NCI-H128 (cell line): Measurements from ENCODE around the gene DYNC1I1.

Experiments used
- DNase-seq: peaks from one replicate; lab custom pipeline; 2025; ENCODE audit not compliant: unreplicated experiment; lab: John Stamatoyannopoulos, UW

DYNC1I1 gene

DNA sequence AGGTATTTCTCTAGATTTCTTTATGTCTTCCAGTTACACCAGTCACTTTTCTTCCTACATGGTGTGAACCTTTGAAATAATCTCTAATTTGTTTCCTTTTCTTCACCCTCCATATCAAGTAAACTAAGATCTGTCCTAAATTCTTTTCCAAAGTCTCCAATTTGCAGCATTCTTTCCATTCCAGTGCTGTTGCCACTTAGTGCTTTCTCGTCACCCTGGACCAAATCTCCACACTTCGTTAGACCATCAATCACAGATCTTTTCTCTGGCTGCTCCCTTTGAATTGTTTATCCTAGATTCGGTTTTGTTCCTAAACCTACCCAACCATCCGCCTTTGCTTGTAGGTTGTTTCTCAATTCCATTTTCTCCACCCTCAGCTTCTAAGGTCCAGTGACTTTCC, 74.7 kb downstream of the DYNC1I1 start:
- no peak for DNase-seq

DNA sequence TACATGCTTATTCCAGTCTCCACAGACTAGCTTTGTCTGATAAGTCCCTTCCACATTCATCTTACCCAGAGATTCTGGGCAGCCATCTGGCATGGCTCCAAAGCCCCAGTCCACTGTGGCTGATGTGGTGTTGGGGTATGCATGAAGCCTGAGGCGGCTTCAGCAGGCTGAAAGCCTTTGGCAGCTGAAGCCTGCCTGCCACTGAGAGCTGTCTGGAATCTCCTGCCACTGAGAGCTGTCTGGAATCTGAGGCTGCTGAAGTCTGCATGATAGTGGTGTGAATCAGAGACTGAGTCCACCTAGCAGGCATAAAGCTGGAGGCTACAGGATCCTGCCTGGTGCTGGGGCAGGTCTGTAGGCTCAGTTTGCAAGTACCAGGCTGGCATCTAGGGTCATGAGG, 87.1 kb downstream of the DYNC1I1 start:
- no peak for DNase-seq

DNA sequence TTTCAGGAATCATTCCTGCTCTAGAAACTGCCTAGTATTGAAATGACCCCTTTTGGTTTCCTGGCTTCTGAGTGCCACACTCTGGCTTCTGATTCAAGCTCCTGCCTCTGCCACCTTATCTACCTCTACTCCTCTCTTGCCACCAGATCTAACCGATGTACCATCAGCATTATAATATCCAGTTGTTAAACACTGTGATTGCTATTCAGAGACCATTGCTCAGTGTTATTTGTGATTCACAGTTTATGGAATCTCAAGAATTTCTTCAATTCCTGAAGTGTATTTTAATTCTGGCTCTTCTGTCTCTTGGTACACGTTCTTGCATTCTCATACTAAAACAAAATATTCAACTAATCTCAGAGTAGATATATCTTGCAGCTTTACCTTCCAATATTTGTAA, 88.7 kb downstream of the DYNC1I1 start:
- no peak for DNase-seq

DNA sequence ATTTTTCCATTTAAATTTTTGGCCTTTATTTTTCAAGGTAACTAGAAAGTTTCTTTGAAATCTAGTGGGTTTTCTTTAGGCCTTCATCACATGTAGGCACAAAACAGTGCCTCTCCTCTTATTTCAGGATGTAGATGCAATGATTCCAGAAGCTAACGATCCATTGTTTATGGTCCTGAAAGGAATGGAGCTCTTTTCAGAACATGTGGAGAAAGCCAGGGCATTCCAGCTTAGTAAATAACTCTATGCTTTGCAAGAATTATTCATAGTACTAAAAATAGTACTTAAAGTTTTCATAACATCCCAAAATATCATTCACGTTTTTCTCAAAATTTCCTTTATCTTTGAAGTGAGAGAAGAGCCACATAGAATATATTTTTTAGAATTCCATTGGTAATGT, 91.3 kb downstream of the DYNC1I1 start:
- DNase-seq, result no peak

DNA sequence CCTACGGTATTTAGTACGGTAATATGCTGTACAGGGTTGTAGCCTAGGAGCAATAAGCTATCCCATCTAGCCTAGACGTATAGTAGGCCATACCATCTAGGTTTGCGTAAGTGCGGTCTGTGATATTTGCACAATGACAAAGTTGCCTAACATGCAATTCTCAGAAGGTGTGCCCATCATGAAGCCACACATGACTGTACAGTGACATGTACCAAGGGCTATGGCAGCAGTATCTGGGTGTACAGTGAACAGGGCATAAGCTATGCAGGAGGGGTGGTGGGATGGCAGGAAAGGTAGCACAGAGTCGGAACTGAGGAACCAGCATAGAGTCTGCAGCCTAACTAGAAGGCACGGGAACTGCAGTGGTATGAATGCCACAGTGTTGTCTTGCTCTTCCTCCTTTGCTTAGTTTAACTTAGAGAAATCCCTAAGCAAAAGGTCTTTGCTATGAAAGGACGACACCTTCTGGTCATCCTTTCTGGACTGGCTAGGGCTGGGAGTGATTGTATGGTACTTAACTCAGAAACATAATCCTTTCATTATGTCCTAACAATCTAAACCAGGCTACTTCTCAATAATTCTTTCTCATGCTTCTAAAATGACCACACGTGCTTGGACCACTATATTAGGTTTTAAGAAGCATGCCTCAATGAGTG, 93.5 kb downstream of the DYNC1I1 start:
- no peak for DNase-seq

DNA sequence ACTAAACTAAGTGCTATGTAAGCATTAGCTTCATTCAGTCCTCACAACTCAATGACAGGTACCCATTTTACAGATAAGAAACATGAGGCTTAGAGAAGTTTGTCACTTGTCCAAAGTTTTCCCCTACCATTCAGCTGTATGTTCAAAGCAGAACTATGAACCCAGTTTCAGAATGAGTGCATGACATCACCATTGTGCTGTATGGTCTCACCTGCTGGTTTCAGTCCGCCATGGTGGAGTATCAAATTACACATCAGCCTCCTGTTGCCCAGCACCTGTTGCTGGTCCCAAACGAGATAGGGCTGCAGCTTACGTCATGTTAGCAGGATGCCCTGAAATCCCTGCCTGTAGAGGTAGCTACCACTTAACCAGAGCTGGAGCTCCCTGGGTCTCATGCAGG, 95.0 kb downstream of the DYNC1I1 start:
- DNase-seq, result no peak

DNA sequence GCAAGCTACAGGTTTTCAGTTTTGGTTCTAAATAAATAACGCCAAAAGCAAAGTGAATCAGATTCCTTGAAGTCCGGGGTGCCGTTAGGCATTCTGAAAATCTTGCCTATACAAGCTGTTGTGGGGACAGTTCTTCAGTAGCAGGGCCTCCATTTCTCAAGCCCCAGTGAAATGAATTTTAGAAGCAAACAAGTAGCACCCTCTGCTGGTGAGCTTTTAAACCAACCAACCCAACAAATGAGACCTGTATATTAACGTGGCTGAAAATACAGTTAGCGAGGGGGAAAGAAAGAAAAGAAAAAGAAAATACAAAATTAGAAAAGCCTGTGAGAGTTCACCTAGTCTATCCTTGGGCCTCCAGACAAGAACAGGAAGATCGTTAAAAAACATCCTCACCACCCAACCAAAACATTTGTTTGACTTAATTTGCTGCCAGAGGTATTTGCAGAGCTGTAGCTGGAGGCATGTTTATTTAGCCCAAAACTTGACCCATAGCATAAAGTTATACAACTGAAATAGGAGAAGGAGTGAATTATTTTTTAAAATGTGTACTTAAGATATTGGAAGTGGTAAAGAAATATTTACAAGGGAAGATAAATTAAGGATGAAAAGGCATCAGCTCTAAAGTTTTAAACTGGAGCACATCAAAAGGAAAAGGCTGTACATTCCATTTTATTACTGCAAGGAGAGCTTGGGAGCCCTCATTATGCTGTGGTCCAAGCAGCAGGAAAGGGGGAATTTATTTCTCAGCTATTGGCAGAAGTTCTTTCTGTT, 98.9 kb downstream of the DYNC1I1 start:
- DNase-seq, result no peak

DNA sequence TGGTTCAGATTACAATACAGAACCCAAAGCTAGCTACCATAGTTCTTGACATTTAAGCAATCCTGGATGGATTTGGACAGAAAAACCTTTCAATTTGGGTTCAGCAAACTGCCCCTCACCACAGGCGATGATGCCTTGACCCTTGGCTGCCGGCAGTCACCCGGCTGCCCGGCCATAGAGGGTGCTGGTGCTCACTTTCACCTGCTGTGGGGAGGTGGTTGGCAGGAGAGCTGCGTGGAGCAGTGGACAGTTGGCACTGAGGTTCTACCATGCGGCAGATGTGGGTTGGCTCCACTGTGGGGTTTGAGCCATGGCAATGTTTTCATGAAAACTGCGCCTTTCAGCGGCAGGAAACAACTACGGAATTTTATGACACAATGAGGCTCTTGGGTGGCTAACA, 99.5 kb downstream of the DYNC1I1 start:
- no peak for DNase-seq

DNA sequence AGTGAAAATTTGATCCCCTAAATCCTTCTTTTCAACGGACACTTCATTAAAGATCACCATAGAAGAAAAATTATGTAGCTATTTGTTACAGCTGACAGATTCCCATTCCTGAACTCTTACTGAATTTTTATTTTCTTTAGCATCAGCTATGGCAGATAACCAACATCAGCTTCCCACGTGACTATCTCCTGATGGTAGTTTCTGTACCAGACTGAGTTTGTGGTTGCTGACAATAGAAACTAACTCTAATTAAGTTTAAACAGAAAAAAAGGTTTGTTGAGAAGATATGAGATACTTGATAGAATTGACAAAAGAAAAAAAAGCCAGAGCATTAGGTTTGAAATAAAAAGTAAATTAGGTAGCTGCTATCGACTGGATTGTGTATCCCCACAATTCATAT, 101.8 kb downstream of the DYNC1I1 start:
- DNase-seq, result no peak

DNA sequence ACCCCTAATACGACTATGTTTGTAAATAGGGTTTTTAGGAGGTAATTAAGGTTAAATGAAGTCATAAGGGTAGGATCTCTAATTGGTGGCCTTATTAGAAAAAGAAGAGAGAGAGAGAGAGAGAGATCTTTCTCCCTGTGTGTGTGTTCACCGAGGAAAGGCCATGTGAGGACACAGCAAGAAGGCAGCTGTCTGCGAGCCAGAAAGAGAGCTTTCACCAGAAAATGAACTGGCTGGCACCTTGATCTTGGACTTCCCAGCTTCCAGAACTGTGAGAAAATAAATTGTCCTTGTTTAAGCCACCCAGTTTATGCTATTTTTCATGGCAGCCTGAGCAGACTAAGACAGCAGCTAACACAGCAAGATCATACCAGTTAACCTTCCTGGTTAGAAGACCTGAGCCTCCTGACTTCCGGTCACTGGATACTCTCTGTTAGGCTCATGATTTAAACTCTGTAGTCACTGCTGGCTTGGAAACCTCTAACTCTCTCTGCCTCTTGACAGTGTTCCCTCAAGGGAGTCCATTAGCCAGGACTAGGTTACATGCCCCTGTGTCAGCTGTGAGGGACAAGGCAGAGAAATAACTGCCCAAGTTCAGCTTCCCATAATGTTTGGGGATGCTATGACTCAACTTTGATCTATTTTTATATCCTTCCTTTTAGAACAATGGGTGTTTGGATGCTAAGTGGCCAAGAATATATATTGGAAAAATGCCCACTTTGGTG, 102.3 kb downstream of the DYNC1I1 start:
- DNase-seq, result no peak

DNA sequence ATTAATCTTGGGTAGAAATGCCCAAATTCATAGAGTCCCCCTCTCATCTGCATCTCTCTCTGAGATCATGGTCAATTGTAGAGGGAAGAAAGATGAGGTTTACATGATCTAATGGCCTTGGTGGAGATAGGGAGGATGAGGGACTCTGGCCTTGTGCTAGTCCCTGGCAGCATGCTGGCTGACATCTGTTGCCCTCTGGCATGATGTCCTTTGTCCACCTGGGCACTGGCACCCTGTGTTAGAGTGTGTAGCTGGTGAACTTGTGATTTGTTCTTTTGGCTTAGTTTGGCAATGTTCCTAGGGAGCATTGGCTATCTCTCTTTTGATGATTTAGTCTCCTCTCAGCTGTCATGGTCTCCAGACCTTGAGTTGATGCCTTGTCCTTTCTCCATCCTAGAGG, 103.2 kb downstream of the DYNC1I1 start:
- no peak for DNase-seq

DNA sequence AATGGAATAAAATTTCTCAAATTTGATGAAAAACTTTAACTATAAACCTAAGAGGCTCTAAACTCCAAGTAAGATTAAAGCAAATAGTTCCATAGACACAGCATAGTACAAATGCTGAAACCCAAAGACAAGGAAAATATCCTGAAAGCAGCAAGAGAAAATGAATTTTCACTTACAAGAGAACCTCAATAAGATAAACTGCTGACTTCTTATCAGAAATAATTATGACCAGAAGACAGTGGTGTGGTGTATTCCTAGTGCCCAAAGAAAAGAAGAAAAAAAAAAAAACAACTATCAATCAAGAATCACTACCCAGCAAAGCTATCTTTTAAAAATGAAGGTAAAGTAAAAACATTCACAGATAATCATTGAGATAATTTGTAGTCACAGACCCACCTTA, 106.3 kb downstream of the DYNC1I1 start:
- no peak for DNase-seq

DNA sequence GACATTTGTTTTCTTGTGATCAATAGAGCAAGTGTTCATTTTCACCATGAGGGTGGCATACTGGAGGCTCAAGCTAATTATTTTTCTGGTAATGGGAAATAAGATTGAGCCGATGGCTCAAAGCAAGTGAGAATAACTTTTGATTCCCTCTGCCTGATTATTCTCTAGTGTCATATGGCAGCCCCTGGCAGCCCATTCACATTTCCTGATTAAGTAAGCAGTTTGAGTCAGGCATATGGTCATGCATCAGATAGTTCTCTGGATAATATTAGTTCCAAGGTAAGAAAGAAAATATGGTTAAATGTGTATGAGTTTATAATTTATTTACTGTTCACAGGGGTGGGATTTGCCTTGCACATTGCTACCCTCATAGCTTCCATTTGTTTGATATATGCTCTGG, 109.2 kb downstream of the DYNC1I1 start:
- no peak for DNase-seq

DNA sequence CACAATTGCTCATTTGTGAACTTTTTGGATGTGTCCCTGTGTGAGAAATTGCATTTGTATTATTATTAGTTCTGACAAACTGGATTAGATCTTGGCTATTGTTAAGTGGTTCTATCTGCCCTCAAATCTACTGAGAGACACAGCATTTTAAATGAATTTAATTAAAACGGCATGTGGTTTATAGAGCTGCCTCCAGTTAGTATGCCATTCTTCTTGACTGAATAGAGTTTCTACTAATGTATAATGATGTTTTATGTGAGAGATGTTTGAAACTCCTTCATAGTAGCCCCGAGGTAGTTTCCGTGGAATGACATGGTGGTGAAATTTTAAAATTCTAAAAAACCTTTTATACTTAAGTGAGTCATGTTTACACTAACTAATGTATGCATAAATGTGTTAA, 110.9 kb downstream of the DYNC1I1 start:
- no peak for DNase-seq

DNA sequence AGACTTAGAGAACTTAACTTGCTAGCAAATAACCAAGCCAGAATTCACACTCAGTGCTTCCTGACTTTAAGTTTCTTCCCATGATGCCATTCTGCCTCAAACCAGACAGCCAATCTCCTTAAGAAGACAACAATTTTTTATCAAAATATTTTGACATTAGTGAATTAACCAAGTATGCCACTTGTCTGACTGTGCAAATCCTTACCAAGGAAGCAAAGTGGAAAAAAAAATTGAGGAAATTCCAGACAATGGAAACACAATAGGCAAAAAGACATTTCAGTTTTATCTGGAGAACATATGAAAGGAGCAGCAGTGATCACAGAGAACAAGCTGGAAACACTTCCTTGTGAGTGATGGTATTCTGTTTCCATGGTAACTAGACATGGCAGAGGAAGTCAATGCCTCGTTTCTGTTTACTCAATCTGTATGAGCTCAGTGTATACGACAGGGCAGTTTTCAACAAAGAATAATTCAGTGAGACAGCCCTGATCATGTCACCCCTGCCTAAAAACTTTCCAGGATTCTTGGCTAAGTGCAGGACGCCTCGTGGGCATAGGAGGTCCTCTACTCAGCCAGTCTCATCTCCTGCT, 114.2 kb downstream of the DYNC1I1 start:
- no peak for DNase-seq

DNA sequence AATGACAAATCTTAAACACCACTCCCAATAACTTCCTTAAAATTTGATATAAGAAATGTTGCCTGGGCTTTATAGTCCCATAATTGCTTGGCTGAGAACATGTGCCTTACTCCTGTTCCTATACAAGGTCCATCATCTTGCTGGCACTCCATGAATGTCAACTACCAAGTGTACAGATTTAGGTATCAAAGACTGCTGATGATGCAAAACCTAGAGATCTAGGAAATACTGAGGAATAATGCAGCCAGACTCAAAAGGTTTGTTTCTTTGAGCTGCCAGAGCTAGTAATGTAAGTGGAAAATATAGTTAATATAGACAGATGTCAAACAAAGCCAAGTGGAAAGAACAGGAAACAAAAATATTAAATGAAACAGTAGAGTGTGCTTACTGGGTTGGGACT, 121.1 kb downstream of the DYNC1I1 start:
- DNase-seq, result no peak

DNA sequence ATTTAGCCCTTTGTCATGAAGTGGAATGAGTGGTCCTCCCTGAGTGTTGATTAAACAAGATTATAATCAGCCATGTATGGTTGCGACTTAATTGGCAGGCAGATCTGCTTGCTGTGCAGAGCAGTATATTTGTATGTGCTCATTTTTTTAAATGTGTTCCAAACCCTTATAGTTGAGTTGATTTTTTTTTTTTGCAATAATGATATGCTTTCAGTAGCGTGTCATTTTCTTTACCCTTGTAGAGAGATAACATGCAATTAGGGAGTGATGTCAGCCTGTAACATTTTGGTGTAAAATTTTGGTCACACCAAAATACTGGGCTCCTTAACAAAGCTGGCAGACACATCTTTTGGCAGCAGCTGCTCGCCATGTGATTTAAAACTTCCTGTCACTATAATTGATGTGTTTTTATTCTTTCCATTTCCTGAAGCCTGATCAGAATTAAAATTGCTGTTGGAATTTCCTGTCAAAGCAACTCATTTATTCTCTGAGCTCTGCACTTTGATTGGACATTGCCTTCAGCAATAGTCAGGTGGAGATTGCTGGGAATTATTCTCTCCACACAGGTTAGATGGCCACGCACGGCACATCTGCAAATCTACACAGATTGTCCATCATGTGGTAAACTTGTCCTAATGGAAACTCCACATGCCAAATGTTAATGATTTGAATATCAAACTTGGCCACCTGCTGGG, 125.3 kb downstream of the DYNC1I1 start:
- no peak for DNase-seq

DNA sequence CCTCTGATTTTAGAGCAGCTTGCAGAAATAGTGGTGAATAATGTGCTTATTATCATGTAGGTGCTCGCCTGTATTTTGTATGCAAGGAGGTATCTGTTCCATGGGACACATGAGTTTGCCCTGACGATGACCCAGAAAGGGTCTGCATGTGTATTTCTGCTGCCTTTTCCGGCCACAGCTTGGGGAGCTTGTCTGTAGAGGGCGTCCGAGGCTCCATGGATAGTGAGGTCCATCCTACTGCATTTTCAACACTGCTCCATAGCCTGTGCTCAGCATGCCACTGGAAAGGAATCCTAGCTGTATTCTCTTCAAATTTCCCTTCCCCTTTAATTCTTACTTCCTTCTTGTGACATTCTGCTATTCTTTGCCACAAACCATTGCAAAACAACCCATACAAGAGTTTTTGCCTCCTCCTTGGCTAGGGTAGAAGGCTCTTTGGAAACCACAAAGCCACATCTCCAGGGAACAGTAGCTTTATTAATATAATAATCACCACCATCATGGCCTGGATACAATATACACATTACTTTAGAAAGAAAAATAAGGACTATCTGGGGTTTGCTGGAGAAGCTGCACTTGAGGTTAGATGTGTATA, 127.7 kb downstream of the DYNC1I1 start:
- DNase-seq, result no peak

DNA sequence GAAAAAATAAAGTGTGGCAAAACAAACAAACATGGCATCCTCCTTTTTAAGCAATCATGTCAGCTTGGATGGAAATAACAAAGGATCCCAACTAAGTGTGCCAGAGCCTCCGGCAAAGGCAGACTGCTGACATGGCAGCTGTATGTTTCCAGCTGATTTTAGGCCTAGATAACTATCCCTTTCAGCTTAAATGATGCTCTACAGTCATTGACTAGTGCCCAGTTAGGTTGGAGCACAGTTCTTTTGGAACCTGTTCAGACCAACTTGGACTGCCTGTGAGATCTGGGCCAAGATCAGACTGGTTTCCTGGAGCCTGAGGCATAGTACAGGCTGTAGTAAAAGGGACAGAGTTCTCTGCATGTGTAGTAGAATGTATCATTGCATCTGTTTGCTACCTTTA, 128.7 kb downstream of the DYNC1I1 start:
- no peak for DNase-seq

DNA sequence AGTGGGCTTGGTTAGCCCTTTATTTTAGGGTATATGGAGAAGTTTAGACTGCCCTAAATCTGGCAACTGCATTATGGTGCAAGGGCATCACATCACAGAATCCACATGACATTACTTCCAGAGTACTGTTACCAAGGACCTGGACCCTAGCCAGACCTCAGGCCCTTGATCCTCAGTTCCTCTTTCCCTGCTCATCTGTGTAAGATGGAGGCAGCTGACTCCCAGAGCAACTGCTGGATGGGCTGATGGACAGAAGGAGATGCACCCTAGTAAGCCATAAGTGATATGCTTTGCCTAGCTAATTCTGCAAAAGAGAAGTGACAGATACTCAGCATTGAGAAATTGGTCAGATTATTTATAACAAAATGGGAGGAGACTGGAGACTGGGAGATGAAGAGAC, 131.7 kb downstream of the DYNC1I1 start:
- DNase-seq, result no peak

DNA sequence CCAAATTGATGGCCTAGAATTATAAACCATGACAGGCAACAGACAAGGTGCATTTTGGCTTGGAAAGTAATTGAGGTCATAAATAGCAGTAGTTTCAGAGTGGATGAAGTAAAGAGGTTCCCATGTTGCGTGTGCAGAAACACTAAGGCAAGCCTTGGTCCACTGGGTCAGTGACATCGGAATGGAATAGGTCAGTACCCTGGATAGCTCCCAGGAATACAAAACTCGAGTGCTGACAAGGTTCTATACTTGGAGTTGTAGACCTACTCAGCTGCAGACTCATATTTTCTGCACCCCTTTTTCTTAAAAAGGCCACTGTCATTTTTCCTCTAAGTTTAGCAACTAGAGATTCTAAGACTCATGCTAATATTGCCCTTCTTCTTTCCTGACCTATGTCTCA, 132.8 kb downstream of the DYNC1I1 start:
- DNase-seq, result no peak
